Kidney (tissue), 14 donors: Measurements from ENCODE around the gene KIF15. TPM values are rescaled to one million over a fixed set of nuclear protein-coding genes. Genes with fewer than 3 reads are reported as not detected.

Source experiments
- DNase-seq, 5 donors: peaks; one replicate each; pipeline ENCODE4 v3.0.0-alpha.2; 2013 to 2020
- FAIRE-seq: peaks from 2 replicates; lab custom pipeline; 2012; peaks lifted over from hg19 to GRCh38; lab: Jason Lieb, UNC
- H3K27ac ChIP-seq, 2 donors: one replicate each; pipeline ENCODE4 v1.7.0; 2013; ENCODE audit warnings: low read depth in 2 of 2, low read length in 2 of 2, inconsistent platforms in 1 of 2
- H3K27me3 ChIP-seq: one replicate; pipeline ENCODE4 v1.7.1; 2013; ENCODE audit warnings: low read length, inconsistent platforms; ENCODE audit not compliant: control insufficient read depth, insufficient read depth
- H3K36me3 ChIP-seq, 3 donors: one replicate each; pipeline versions ENCODE4 v1.7.0 to v1.7.1; 2013; ENCODE audit warnings: low read length in 3 of 3, control low read depth in 1 of 3, inconsistent platforms in 1 of 3; ENCODE audit not compliant: insufficient read depth in 3 of 3, control insufficient read depth in 2 of 3
- H3K4me1 ChIP-seq, 3 donors: one replicate each; pipeline versions ENCODE4 v1.7.0 to v1.7.1; 2013; ENCODE audit warnings: low read length in 3 of 3, inconsistent platforms in 1 of 3, low read depth in 1 of 3; ENCODE audit not compliant: control insufficient read depth in 2 of 3, insufficient read depth in 2 of 3
- H3K4me3 ChIP-seq, 3 donors: one replicate each; pipeline versions ENCODE4 v1.7.0 to v1.8.1; 2013; ENCODE audit warnings: low read length in 3 of 3, control low read depth in 1 of 3, inconsistent platforms in 1 of 3
- H3K9ac ChIP-seq, 3 donors: one replicate each; pipeline versions ENCODE4 v1.7.0 to v1.7.1; 2013; ENCODE audit warnings: low read length in 3 of 3, control low read depth in 1 of 3, inconsistent platforms in 1 of 3
- H3K9me3 ChIP-seq, 3 donors: one replicate each; pipeline versions ENCODE4 v1.7.0 to v1.7.1; 2013; ENCODE audit warnings: low read length in 3 of 3, control low read depth in 1 of 3, inconsistent platforms in 1 of 3; ENCODE audit not compliant: control insufficient read depth in 2 of 3, insufficient read depth in 1 of 3
- intact Hi-C: fragments of 100-400 bp; cut with DNase I; formaldehyde crosslinking; loops from one replicate; pipeline ENCODE4 v1.11.1; 2022
- polyA plus RNA-seq: library from polyadenylated mRNA; stranded (reverse); fragments of 350-450 nt; fragmentation: Illumina TruSeq; extraction: RNeasy Lipid Tissue Mini Kit (QIAGEN cat#74804); gene quantifications from one replicate; pipeline ENCODE4 v1.2.3, GENCODE V29; 2014; ENCODE audit warnings: low read depth, low replicate concordance; ENCODE audit not compliant: insufficient read depth
- total RNA-seq: library from RNA; stranded (reverse); fragmentation: NEBNext Ultra II Directional; extraction: Animal tissue kit (Norgen Biotek cat#: 25700); gene quantifications from one replicate; pipeline ENCODE4 v1.2.1, GENCODE V29; 2021
- TF ChIP-seq, protein P1 (sequence below): IDR thresholded peaks from 3 replicates; pipeline ENCODE4 v1.5.1; 2012; ENCODE audit warnings: mild to moderate bottlenecking, moderate library complexity, borderline replicate concordance; ENCODE audit not compliant: insufficient read depth; ENCODE audit errors: extremely low read depth
- donor health status: control.
- donor health status: control.
- donor health status: control.
- donor health status: control.
- donor health status: control.
- donor health status: DM: yes; HTN: yes; CAD: no.
- donor health status: Normal renal cell carcinoma (clear cell type).

KIF15 gene
- total and polyA plus RNA-seq, 2 donors from 2014 or later, result 0.32 to 0.72 TPM

DNA sequence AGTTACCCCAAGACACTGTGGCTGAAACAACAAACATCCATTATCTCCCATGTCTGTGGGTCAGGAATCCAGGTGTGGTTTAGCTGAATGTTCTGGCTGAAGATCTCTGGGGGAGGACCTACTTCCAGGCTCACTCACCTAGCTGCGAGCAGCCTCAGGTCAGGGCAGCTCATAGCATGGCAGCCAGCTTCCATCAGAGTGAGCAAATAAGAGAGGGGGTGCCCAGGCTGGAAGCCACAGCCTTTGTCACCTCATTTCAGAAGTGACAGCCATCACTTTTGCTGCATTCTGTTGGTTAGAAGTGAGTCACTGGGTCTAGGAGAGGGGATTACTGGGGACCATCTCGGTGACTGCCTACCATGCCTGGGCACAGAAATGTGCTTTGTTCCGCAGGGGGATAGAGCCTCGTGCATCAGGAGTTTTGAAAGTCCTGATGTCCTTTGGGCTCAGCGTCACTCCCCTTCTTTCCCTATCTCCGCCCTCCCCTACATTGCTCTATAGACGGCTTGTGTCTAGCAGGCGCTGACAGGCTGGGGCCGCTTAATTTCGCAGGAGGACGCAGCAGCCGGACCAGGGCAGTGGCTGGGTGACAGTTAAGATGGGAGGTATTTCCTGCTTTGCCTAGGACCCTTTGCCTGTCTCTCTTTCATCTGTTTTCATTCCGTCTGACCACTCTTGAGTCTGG, 138.2 kb downstream of the KIF15 start:
- Histone ChIP-seq H3K9ac (no peak overlapping the region), H3K27ac (no peak overlapping the region), H3K36me3 (no peaks in the 10 kb centered on the region), H3K4me3 (no peak overlapping the region), H3K4me1 (no peaks in the 10 kb centered on the region), H3K27me3 (no peaks in the 10 kb centered on the region), H3K9me3 (no peaks in the 10 kb centered on the region)
- DNase-seq (peak in 2 of 5 donors; percentile 8 to 43), FAIRE-seq (no peak)
- TF ChIP-seq, protein P1, sequence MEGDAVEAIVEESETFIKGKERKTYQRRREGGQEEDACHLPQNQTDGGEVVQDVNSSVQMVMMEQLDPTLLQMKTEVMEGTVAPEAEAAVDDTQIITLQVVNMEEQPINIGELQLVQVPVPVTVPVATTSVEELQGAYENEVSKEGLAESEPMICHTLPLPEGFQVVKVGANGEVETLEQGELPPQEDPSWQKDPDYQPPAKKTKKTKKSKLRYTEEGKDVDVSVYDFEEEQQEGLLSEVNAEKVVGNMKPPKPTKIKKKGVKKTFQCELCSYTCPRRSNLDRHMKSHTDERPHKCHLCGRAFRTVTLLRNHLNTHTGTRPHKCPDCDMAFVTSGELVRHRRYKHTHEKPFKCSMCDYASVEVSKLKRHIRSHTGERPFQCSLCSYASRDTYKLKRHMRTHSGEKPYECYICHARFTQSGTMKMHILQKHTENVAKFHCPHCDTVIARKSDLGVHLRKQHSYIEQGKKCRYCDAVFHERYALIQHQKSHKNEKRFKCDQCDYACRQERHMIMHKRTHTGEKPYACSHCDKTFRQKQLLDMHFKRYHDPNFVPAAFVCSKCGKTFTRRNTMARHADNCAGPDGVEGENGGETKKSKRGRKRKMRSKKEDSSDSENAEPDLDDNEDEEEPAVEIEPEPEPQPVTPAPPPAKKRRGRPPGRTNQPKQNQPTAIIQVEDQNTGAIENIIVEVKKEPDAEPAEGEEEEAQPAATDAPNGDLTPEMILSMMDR, result no peak
- intact Hi-C loops, result no loop called here

DNA sequence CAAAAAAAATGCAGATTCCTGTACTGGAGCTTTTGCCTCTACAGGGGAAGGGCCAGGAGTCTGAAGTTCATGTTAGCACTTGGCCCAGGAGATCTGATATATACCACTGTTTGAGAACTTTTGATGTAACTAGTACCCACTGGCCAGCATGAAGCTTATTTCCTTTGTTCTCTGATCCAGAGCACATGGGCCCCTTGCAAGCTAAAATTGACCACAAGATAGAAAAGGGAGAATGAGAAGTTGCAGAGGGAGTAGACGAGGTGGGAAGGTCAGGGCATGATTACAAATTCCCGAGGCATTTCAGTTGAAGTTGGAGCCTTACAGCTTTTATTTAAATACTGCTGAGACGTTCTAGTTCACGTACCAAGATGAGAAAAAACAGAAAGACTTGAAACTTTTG, 141.0 kb downstream of the KIF15 start:
- Histone ChIP-seq H3K9ac (no peak overlapping the region), H3K9me3 (no peaks in the 10 kb centered on the region), H3K27me3 (no peaks in the 10 kb centered on the region), H3K27ac (no peak overlapping the region), H3K36me3 (no peaks in the 10 kb centered on the region), H3K4me1 (no peaks in the 10 kb centered on the region), H3K4me3 (no peak overlapping the region)
- FAIRE-seq (no peak), DNase-seq (no peak)
- intact Hi-C loops, result no loop called here
- TF ChIP-seq, protein P1, result no peak

Other genes with a start within 250 kb of the KIF15 start
- gene ZKSCAN7, start 206.6 kb upstream of the KIF15 start, total RNA-seq, result 7.9 TPM
- 2.2 TPM for gene ZKSCAN7, start 206.6 kb upstream of the KIF15 start, polyA plus RNA-seq
- gene ZNF660, start 176.8 kb upstream of the KIF15 start, total RNA-seq, result 5.3 TPM
- 0.69 TPM for gene ZNF660, start 176.8 kb upstream of the KIF15 start, polyA plus RNA-seq
- gene ZNF197, start 136.8 kb upstream of the KIF15 start, total RNA-seq, result 19.3 TPM
- 6.1 TPM for gene ZNF197, start 136.8 kb upstream of the KIF15 start, polyA plus RNA-seq
- 11.6 TPM for gene ZNF35, start 113.1 kb upstream of the KIF15 start, total RNA-seq
- gene ZNF35, start 113.1 kb upstream of the KIF15 start, polyA plus RNA-seq, result 2.6 TPM
- gene ZNF502, start 49.1 kb upstream of the KIF15 start, total RNA-seq, result 6.0 TPM
- gene ZNF502, start 49.1 kb upstream of the KIF15 start, polyA plus RNA-seq, result 2.3 TPM
- gene ZNF501, start 32.2 kb upstream of the KIF15 start, total RNA-seq, result 4.2 TPM
- gene ZNF501, start 32.2 kb upstream of the KIF15 start, polyA plus RNA-seq, result 1.5 TPM
- 27.6 TPM for gene KIAA1143, start 175 bp upstream of the KIF15 start, total RNA-seq
- gene KIAA1143, start 175 bp upstream of the KIF15 start, polyA plus RNA-seq, result 8.3 TPM
- gene TMEM42, start 100.1 kb downstream of the KIF15 start, total RNA-seq, result 17.7 TPM
- 33.6 TPM for gene TMEM42, start 100.1 kb downstream of the KIF15 start, polyA plus RNA-seq
- not detected for gene TGM4, start 112.8 kb downstream of the KIF15 start, total RNA-seq
- gene TGM4, start 112.8 kb downstream of the KIF15 start, polyA plus RNA-seq, result not detected
- 71.5 TPM for gene ZDHHC3, start 214.4 kb downstream of the KIF15 start, total RNA-seq
- gene ZDHHC3, start 214.4 kb downstream of the KIF15 start, polyA plus RNA-seq, result 60.2 TPM
- gene EXOSC7, start 214.4 kb downstream of the KIF15 start, total RNA-seq, result 43.8 TPM
- 71.8 TPM for gene EXOSC7, start 214.4 kb downstream of the KIF15 start, polyA plus RNA-seq